ENCODE measurements around the gene RIMBP2. TPM values are rescaled to one million over a fixed set of nuclear protein-coding genes. Genes with fewer than 3 reads are reported as not detected.

The RIMBP2 gene
- total RNA-seq, 1 experiment from 2014 or later, result 0.95 TPM

DNA sequence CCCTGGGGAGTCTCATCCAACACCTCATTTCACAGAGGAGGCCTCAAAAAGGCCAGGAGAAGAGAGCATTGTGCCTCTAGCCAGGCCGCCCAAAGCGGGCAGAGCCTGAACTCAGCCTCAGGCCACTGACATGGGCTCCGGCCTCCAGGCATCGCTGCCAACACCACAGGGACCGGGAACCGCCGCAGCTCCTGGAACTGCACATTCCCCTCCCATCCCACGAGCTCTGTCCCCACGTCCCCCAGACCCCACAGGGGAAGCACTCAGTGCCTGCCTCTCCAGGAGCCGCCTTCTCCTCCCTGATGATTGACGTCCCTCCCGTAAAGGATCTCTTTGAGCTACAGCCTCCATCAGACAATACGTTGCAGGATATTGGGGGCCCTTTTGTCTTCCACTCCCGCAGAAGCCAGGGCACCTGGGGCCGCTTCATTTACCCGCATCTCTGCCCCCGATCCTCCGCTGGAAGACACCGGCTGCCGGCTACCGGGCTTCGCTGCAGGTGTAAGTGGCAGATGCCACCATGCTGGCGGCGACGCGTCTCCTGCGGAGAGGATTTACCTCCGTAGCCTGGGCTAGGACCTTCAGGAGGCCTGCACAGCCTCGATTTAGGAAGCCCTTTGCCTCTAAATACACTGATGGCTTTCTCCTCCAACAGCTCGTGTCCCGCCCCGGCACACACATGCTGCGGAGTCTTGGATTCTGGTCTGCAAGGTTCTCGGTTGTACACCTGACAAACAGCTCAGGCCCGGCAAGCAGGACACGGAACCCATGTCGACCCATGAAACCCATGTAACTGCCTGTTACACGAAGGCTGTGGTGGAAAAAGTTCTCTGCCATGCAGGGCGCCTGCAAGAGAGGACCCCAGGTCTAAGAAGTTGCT lies 104.8 kb downstream of the RIMBP2 start:
- Histone ChIP-seq H3K27me3 (replicated peaks; ENCODE audit: insufficient read depth, low read depth, low read length, poor library complexity) (peaks cover 24% of the 10 kb centered on the region), H3K36me3 (ENCODE audit: insufficient read depth, low read length, poor library complexity, severe bottlenecking) (no peaks in the 10 kb centered on the region), H3K4me3 (ENCODE audit: low read depth, low read length, poor library complexity, severe bottlenecking) (no peak overlapping the region), H3K9me3 (ENCODE audit: low read depth, low read length, poor library complexity, severe bottlenecking) (no peaks in the 10 kb centered on the region), H3K4me1 (ENCODE audit: insufficient read depth, low read length, poor library complexity, severe bottlenecking) (no peaks in the 10 kb centered on the region), H3K27ac (ENCODE audit: low read depth, low read length, poor library complexity, severe bottlenecking) (no peak overlapping the region)
- no TSS peak for BruUV-seq (replicated peaks)
- ChIA-PET POLR2A (ENCODE audit: low non-redundant PET) (no interaction called here), CTCF (no interaction called here)
- TF ChIP-seq, protein P1, sequence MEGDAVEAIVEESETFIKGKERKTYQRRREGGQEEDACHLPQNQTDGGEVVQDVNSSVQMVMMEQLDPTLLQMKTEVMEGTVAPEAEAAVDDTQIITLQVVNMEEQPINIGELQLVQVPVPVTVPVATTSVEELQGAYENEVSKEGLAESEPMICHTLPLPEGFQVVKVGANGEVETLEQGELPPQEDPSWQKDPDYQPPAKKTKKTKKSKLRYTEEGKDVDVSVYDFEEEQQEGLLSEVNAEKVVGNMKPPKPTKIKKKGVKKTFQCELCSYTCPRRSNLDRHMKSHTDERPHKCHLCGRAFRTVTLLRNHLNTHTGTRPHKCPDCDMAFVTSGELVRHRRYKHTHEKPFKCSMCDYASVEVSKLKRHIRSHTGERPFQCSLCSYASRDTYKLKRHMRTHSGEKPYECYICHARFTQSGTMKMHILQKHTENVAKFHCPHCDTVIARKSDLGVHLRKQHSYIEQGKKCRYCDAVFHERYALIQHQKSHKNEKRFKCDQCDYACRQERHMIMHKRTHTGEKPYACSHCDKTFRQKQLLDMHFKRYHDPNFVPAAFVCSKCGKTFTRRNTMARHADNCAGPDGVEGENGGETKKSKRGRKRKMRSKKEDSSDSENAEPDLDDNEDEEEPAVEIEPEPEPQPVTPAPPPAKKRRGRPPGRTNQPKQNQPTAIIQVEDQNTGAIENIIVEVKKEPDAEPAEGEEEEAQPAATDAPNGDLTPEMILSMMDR (conservative IDR thresholded peaks at IDR 0.05; ENCODE audit: low read depth, low read length), result no peak
- TF ChIP-seq EZH2 (IDR thresholded peaks at IDR 0.05; ENCODE audit: borderline replicate concordance, low read depth, low read length, poor library complexity, severe bottlenecking), result no peak
- intact Hi-C loops (cut with micrococcal nuclease; ENCODE audit: unreplicated experiment), result no loop called here
- DNase-seq (ENCODE audit: low spot score), result no peak

DNA sequence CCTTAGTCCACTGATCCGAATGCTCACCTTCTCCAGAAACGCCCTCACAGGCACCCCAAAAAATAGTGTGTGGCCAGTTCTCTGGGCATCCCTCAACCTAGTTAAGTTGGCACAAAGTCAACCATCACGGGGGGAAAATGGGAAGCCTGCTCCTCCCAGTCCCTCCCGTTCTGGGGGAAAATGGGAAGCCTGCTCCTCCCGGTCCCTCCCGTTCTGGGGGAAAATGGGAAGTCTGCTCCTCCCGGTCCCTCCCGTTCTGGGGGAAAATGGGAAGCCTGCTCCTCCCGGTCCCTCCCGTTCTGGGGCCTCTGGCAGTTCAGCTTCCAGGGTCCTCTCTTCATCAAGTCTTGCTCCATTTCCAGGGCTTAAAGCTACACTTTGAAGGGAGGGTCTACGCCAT lies 106.1 kb downstream of the RIMBP2 start:
- no peaks in the 10 kb centered on the region for H3K36me3 ChIP-seq (ENCODE audit: insufficient read depth, low read length, poor library complexity, severe bottlenecking)

DNA sequence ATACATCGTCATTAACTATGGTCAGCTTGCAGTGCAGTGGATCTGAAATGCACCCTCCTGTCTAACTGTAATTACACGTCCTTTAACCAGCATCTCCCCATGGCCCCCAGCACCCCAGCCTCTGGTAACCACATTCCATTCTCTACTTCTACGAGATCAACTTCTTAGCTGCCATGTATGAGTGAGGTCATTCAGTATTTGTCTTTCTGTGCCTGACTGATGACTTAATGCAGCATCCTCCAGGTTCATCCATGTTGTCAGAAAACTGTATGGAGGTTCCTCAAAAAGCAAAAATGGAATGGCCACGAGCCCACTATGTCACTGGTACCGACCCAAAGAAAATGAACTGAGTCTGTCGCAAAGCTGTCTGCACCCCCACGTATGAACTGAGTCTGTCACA lies 107.3 kb downstream of the RIMBP2 start:
- no TSS peak for BruUV-seq (replicated peaks)
- peaks cover 27% of the 10 kb centered on the region for H3K27me3 ChIP-seq (replicated peaks; ENCODE audit: insufficient read depth, low read depth, low read length, poor library complexity)
- no peaks in the 10 kb centered on the region for H3K4me1 ChIP-seq (ENCODE audit: insufficient read depth, low read length, poor library complexity, severe bottlenecking)
- no peaks in the 10 kb centered on the region for H3K9me3 ChIP-seq (ENCODE audit: low read depth, low read length, poor library complexity, severe bottlenecking)
- intact Hi-C loops (cut with micrococcal nuclease; ENCODE audit: unreplicated experiment), result no loop called here
- ChIA-PET POLR2A (ENCODE audit: low non-redundant PET) (no interaction called here), CTCF (no interaction called here)
- TF ChIP-seq, protein P1 (conservative IDR thresholded peaks at IDR 0.05; ENCODE audit: low read depth, low read length), result no peak
- TF ChIP-seq EZH2 (IDR thresholded peaks at IDR 0.05; ENCODE audit: borderline replicate concordance, low read depth, low read length, poor library complexity, severe bottlenecking), result no peak
- no peak overlapping the region for H3K27ac ChIP-seq (ENCODE audit: low read depth, low read length, poor library complexity, severe bottlenecking)
- H3K4me3 ChIP-seq (ENCODE audit: low read depth, low read length, poor library complexity, severe bottlenecking), result no peak overlapping the region
- no peaks in the 10 kb centered on the region for H3K36me3 ChIP-seq (ENCODE audit: insufficient read depth, low read length, poor library complexity, severe bottlenecking)
- DNase-seq (ENCODE audit: low spot score), result no peak

More for the DNA sequence above, 106.1 kb downstream of the RIMBP2 start:
- no TSS peak for BruUV-seq (replicated peaks)
- Histone ChIP-seq H3K9me3 (ENCODE audit: low read depth, low read length, poor library complexity, severe bottlenecking) (no peaks in the 10 kb centered on the region), H3K4me3 (ENCODE audit: low read depth, low read length, poor library complexity, severe bottlenecking) (no peak overlapping the region), H3K4me1 (ENCODE audit: insufficient read depth, low read length, poor library complexity, severe bottlenecking) (no peaks in the 10 kb centered on the region), H3K27me3 (replicated peaks; ENCODE audit: insufficient read depth, low read depth, low read length, poor library complexity) (peaks cover 27% of the 10 kb centered on the region), H3K27ac (ENCODE audit: low read depth, low read length, poor library complexity, severe bottlenecking) (no peak overlapping the region)
- DNase-seq (ENCODE audit: low spot score), result no peak
- intact Hi-C loops (cut with micrococcal nuclease; ENCODE audit: unreplicated experiment), result no loop called here
- ChIA-PET POLR2A (ENCODE audit: low non-redundant PET) (no interaction called here), CTCF (no interaction called here)
- TF ChIP-seq EZH2 (IDR thresholded peaks at IDR 0.05; ENCODE audit: borderline replicate concordance, low read depth, low read length, poor library complexity, severe bottlenecking), result no peak
- TF ChIP-seq, protein P1 (conservative IDR thresholded peaks at IDR 0.05; ENCODE audit: low read depth, low read length), result no peak
